Suppressor macrophage treated with lipopolysaccharide for 4 hours (primary cell): ENCODE measurements around the gene TMEM117.

Experiments used
- DNase-seq: peaks from one replicate; pipeline ENCODE4 v3.0.0-alpha.2; 2020

The TMEM117 gene

DNA sequence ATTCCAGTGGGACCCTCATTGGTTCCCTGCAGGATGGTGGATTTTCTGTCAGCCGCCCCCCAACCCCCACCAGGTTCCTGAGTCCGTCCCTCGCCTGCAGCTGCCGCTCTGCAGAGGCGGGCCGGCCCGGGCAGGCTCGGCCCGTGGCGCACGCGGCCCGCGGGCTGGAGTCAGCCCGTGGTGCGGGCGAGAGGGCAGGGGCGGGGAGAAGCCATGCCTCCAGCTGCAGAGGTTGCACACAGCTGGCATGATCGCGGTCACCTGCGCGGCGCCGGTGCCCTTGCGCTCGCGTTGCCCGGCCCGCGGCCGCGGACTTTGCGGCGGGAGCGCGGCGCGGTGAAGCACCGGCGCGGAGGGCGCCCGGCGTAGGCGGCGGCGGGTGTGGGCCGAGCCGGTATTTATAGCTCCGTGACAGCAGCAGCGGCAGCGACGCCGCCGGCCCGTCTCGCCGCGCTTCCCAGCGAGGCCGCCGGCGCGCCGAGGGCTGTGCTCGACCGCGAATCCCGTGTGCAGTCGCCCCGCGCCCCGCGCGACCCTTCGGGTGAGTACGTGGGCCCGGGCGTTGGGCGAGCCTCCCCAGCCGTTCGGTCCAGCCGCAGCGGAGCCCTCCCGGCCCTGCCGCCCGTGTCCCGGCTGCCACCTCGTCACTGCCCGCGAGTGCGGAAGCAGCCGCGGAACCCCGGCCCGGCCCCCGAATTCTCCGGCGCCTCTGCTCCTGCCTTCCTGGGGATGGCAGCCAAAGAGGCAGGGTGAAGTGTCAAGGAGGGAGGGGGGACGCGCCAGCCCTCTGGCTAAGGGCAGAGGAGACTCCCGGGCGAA lies at the start of gene TMEM117:
TSS of gene TMEM117 (plus strand) at position 426 of the 819 bp plus-strand sequence.
- DNase-seq = peak; percentile 57

GRCh38 chr12:43786899-43787693 lies 48.8 kb upstream of the TMEM117 start:
- DNase-seq = no peak

DNA sequence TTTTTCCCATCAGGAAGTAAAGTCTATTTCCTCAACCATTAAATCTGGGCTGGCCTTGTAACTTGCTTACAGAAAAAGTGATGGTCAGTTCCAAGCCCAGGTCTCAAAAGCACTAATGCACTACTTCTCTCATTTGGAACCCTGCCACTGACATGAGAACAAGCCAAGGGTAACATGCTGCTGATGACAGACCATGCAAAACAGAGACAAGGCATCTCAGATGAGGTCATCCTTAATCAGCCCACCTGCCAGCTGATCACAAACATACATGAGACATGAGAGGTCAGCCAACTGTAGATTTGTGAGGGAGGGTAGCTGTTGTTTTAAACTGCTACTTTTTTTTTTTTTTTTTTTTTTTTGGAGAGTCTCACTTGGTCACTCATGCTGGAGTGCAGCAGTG lies 45.9 kb upstream of the TMEM117 start:
- DNase-seq = no peak

DNA sequence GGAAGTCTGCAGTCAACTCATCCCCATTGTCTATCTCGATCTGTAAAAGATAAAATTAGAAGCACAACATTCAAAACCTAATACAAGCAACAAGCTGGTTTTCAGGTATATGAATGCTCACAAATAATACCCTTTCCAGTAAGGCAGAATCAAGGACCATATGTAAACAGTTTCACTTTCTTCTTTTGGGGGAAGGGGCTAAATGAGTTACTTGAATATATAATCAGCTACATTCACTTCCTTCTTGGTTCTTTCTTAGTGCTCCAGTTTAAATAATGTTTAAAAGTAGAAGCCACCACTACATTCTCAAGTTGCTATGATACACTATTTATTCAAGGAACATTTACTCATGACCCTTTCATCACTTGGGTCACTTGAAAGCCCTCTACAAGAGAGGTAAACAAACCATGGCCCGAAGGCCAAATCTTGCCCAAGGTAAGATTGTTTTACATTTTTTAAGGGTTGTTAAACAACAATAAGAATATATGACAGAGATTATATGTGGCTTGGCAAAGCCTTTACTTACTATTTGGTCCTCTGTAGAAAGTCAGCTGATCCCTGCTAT lies 40.1 kb upstream of the TMEM117 start:
- DNase-seq = peak; percentile 22

DNA sequence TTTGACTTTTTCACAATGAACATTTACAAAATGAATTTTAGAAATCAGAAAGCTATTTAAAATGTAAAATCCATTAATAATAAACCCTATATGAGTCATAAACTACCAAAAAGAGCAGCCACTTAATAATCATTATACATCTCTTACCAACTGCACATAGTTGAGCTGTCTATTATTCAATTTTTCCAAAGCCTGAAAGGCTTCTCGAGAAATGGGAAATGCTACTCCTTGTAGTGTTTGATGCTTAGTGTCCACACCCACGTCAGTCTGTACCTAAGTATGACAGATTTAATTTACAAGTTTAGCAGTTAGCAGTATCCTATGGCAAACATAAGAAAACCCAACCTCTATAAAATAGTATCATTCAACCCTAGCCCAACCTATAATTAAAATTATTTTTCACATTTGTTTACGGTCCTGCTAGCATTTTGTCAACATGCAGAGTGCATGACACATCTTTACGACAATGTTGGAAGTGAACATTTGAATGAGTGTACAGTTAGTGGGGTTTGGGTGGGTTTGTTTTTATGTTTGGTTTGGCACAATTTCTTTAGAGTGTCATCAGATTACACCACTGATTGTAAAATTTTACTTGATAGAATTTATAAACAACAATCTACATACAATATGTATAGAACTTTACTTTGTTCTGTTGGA lies 38.2 kb upstream of the TMEM117 start:
- no peak for DNase-seq

DNA sequence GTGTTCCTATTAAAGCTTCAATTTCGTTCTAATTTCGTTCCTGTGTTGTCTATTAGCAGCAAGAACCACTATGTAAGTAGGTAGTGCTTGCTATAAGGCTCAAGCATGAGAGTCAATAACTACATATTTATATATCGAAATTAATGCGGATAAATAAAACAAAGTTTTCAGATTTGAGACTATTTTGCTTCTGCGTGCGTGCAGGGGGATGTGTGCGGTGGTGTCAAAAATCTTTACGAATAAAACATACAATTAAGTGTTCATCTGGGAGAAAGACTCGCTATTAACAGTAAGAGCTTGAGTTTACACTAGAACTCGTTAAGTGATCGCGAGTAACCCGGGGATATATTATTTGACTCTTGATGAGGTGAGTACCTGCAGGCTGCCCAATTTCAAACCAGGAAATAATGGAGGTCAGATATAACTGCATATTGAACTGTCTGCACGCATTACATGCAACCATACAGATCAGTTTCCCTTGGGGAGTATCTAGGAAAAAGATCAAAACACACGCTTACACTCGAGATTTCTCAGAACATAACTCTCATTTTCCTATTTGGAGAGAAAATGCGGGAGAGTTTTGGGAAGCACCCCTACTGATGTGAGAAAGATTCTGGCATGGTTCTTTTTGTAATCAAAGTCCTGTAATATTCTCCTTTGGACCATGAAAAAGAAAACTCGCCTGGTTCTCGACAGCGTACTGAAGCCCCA lies 30.6 kb upstream of the TMEM117 start:
- DNase-seq = peak; percentile 8

GRCh38 chr12:43805860-43806736 lies 29.8 kb upstream of the TMEM117 start, which contains the start of gene TWF1:
TWF1 (minus strand) TSS chr12:43806317; CDS start chr12:43806245, 72 bp downstream.
- DNase-seq = peak; percentile 91

- peak; percentile 8 for DNase-seq
These were observed 29.2 kb upstream of the TMEM117 start for GRCh38 chr12:43806737-43807072.

DNA sequence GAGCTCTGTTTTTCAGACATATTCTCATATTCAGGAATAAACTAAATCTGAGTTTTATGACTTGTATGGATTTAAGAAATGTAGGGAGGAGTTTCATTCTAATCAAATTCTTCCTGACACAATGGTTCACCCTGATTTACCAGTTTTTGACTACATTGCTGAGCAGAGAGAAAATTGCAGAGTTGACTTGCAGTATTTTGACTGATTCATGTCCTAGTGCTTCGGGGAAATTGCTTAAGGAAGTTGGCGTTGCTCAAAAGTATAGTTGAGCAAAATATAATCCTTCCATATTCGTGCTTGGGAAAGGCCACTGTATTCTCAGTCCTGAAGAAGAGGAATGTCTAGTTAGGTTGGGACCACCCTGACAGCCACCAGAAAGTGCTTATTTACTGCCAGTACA lies 28.5 kb upstream of the TMEM117 start:
- peak; percentile 77 for DNase-seq

DNA sequence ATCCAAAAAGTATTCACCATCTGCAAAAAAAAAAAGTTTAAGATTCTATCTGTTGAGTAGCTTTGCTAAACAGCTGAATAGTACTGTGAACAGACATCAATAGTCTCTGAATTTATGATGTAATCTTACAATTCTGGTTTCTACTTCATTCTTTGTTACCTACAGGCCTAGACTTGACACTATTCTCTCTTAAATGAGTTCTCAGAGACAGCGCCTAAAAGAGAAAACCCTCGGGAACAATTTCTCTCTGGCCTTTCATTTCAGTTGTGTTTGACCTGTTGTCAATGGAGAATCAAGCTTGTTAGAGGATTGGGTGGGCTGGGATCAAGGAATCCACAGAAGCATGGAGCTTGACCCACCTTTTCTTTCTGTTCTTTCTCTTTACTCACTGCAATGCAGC lies 23.8 kb upstream of the TMEM117 start:
- DNase-seq = no peak

DNA sequence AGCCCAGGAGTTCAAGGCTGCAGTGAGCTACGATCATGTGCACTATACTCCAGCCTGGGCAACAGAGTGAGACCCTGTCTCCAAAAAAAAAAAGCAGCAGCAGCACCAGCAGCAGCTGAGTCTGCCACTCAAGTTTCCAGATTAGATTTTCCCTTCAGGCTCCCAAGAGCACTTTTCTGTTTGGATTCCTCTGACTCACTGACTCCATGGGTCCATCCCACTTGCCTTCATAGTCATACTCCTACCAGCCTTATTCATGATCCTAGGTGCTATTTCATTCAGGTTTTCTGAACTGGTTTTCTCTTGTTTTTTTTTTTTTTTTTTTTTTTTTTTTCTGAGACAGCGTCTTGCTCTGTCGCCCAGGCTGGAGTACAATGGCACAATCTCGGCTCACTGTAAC lies 23.0 kb upstream of the TMEM117 start:
- DNase-seq = no peak

DNA sequence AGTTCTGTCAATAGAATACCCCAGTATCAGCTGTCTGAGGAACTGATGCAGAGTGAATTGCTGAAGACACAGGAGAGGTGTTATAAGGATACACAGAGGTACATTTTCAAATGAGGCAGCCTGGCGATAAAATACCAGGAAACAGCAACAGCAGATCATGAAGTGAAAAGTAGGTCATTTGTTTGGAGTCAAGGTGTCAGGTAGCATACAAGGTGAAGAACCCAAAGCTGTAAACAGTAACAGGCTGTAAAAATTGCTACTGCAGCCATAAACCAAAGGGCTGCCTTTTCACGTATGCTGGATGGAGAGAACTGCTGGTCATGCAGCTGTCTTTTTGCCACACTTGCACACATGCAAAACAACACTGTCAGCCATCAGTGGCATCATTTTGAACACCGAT lies 20.5 kb upstream of the TMEM117 start:
- DNase-seq = no peak

- no peak for DNase-seq
These were observed 19.7 kb upstream of the TMEM117 start for GRCh38 chr12:43816168-43816567.

GRCh38 chr12:43824207-43824775 lies 11.6 kb upstream of the TMEM117 start:
- no peak for DNase-seq

DNA sequence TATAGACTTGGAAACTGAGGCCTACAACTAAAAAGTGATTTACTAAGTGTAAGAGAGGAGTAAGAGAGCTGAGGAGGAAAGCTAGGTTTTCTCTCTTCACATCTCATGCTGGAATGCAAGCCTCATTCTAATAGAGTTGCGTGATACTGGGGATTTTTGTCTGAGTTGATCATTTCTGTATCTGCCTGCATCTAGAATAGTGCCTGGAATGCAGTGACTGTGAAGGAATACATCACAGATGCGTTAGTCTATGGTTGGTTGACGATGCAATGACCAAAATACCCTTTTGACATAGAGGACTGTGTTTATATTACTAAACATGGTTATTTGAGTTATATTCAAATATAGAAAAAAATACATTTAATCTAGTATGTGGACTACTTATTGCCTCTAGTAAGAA lies 9.2 kb upstream of the TMEM117 start:
- no peak for DNase-seq

GRCh38 chr12:43827093-43827492 lies 8.8 kb upstream of the TMEM117 start:
- no peak for DNase-seq

DNA sequence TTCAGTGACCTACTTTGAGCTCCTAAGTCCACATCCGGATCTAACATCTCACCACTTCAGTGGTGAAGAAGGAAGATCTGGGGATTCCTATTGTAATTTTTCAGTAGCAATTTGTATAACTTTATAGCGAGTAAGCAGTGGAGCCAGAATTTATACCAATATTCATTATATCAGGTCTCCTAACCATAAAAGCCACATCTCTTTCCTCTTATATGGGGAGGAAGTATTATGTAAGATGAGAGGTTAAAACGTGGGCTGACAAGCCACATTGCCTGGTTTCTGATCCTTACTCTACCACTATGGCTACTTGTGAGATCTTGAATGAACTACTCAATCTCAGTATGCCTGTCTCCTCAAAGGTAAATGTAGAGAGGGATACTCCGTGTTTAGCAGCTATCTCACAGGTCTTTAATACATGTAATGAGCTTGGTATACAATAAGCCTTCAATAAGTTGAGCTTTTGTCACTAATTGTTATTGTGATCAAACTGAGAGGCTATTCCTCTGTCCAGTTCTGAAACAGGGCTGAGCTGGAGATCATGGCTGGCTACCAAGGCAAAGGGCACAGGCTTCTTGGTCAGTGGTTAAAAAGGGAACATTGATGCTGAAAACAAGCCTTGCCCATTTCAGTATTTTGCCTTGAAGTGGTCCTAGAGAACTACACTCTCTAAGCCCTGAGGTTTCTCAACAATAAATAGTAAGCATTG lies 3.3 kb upstream of the TMEM117 start:
- peak; percentile 39 for DNase-seq

DNA sequence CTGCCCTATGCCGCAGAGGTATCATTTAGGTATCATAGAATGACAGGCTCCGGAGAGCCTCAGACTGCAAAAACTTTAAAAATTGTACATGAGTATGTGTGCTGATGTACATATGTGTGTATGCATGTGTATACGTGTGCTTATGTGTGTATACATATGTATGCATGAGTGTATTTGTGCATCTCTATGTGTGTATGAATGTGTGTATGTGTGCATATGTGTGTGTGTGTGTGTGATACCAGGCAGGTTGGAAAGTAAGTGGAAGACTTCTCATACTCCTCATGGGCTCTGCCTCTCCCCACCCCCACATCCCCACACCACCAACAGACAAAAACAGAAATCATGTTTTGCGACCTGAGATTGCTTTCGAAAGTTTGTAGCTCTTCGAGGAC lies 621 bp upstream of the TMEM117 start:
- DNase-seq = no peak

GRCh38 chr12:43836475-43836989 lies 651 bp downstream of the TMEM117 start:
- peak; percentile 32 for DNase-seq

DNA sequence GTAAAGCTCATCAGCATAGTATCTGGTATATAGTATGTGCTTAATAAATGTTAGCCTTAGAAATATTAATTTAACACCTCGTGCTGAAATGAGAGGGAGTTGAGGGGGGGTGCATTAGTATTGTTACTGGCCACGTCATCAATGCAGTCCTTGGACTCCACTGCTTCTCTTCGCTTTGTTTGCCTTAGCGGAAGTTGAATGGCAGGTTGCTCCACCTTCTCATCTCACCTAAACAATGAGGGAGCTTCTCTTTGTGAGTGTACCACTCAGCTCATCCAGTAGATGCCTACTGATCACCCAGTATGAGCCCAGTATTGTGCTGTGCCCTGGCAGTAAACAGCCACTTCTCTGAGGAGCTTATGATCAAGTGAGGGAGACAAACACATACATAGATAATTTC lies 4.5 kb downstream of the TMEM117 start:
- no peak for DNase-seq
